ENCODE results near the gene ZDHHC21.

The ZDHHC21 gene

GRCh38 chr9:14693251-14693861 lies at the start of gene ZDHHC21:
Gene ZDHHC21, minus strand, starts transcription at chr9:14693432. Its CDS starts 19,092 bp downstream, at chr9:14674340.
- DNase-seq (ENCODE audit: low read depth), result peak; percentile 66

GRCh38 chr9:14741369-14741768 lies 48.1 kb upstream of the ZDHHC21 start:
- no peak for DNase-seq (ENCODE audit: low read depth)

- DNase-seq (ENCODE audit: low read depth), result no peak
Measured at GRCh38 chr9:14733133-14733532, 39.9 kb upstream of the ZDHHC21 start.

GRCh38 chr9:14731294-14731981 lies 38.2 kb upstream of the ZDHHC21 start:
- DNase-seq (ENCODE audit: low read depth), result no peak

GRCh38 chr9:14730461-14730898 lies 37.2 kb upstream of the ZDHHC21 start:
- DNase-seq (ENCODE audit: low read depth), result no peak

GRCh38 chr9:14723301-14723700 lies 30.1 kb upstream of the ZDHHC21 start:
- DNase-seq (ENCODE audit: low read depth), result no peak

GRCh38 chr9:14722391-14723035 lies 29.3 kb upstream of the ZDHHC21 start, which contains the start of gene CER1:
Gene CER1, minus strand, starts transcription at chr9:14722733. Its CDS starts 61 bp downstream, at chr9:14722672.
- DNase-seq (ENCODE audit: low read depth), result no peak

- DNase-seq (ENCODE audit: low read depth), result no peak
Measured at GRCh38 chr9:14719231-14719923, 26.1 kb upstream of the ZDHHC21 start.

GRCh38 chr9:14715102-14715501 lies 21.9 kb upstream of the ZDHHC21 start:
- DNase-seq (ENCODE audit: low read depth), result no peak

GRCh38 chr9:14713187-14713767 lies 20.0 kb upstream of the ZDHHC21 start:
- DNase-seq (ENCODE audit: low read depth), result no peak

- DNase-seq (ENCODE audit: low read depth), result no peak
Measured at GRCh38 chr9:14710804-14711203, 17.6 kb upstream of the ZDHHC21 start.

- no peak for DNase-seq (ENCODE audit: low read depth)
Measured at GRCh38 chr9:14706530-14707140, 13.4 kb upstream of the ZDHHC21 start.

- DNase-seq (ENCODE audit: low read depth), result no peak
Measured at GRCh38 chr9:14705079-14705478, 11.8 kb upstream of the ZDHHC21 start.

- no peak for DNase-seq (ENCODE audit: low read depth)
Measured at GRCh38 chr9:14704281-14704680, 11.0 kb upstream of the ZDHHC21 start.

GRCh38 chr9:14702200-14702720 lies 9.0 kb upstream of the ZDHHC21 start:
- DNase-seq (ENCODE audit: low read depth), result no peak

- no peak for DNase-seq (ENCODE audit: low read depth)
Measured at GRCh38 chr9:14692470-14693250, 572 bp downstream of the ZDHHC21 start.

- DNase-seq (ENCODE audit: low read depth), result no peak
Measured at GRCh38 chr9:14690948-14691730, 2.1 kb downstream of the ZDHHC21 start.

- DNase-seq (ENCODE audit: low read depth), result no peak
Measured at GRCh38 chr9:14687042-14687719, 6.1 kb downstream of the ZDHHC21 start.

GRCh38 chr9:14686168-14686567 lies 7.1 kb downstream of the ZDHHC21 start:
- no peak for DNase-seq (ENCODE audit: low read depth)

All from activated T-cell treated with anti-CD3 and anti-CD28 coated beads for 48 hours (primary cell).